Measurements from ENCODE around the gene ESAM.
A peak's percentile ranks its signal among the peaks of the same experiment; 100 is the strongest.

Gene ESAM

GRCh38 chr11:124751391-124751740, 10.7 kb downstream of the ESAM start:
- DNase-seq, result no peak

- no peak for DNase-seq
Measured at GRCh38 chr11:124749912-124750311, 12.2 kb downstream of the ESAM start.

GRCh38 chr11:124748481-124749343, 13.4 kb downstream of the ESAM start:
- DNase-seq, result no peak

- no peak for DNase-seq
Measured at GRCh38 chr11:124748100-124748418, 14.0 kb downstream of the ESAM start.

GRCh38 chr11:124747406-124748099, 14.5 kb downstream of the ESAM start:
- no peak for DNase-seq

GRCh38 chr11:124746621-124747243, 15.4 kb downstream of the ESAM start:
- peak; percentile 58 for DNase-seq

- DNase-seq, result no peak
Measured at GRCh38 chr11:124745835-124746620, 16.1 kb downstream of the ESAM start.

GRCh38 chr11:124745270-124745834, 16.7 kb downstream of the ESAM start:
- DNase-seq, result no peak

- DNase-seq, result no peak
Measured at GRCh38 chr11:124743050-124743449, 19.0 kb downstream of the ESAM start.

GRCh38 chr11:124742555-124742954, 19.5 kb downstream of the ESAM start:
- DNase-seq, result no peak

GRCh38 chr11:124740277-124740882, 21.7 kb downstream of the ESAM start:
- no peak for DNase-seq

GRCh38 chr11:124739479-124740276, 22.4 kb downstream of the ESAM start, which contains the start of gene NRGN:
Gene NRGN, plus strand, starts transcription at chr11:124739942. Its CDS starts 143 bp downstream, at chr11:124740085.
- peak; percentile 83 for DNase-seq

GRCh38 chr11:124738713-124739478, 23.2 kb downstream of the ESAM start:
- no peak for DNase-seq

GRCh38 chr11:124737638-124738305, 24.3 kb downstream of the ESAM start:
- DNase-seq, result no peak

GRCh38 chr11:124736736-124737135, 25.4 kb downstream of the ESAM start:
- no peak for DNase-seq

- no peak for DNase-seq
Measured at GRCh38 chr11:124732230-124732629, 29.9 kb downstream of the ESAM start.

- no peak for DNase-seq
Measured at GRCh38 chr11:124729571-124729970, 32.5 kb downstream of the ESAM start.

GRCh38 chr11:124728134-124728533, 34.0 kb downstream of the ESAM start:
- DNase-seq, result no peak

GRCh38 chr11:124727474-124727873, 34.6 kb downstream of the ESAM start:
- DNase-seq, result no peak

- peak; percentile 61 for DNase-seq
Measured at GRCh38 chr11:124725719-124726105, 36.4 kb downstream of the ESAM start.
